Thoracic aorta (tissue), 2 donors: ENCODE data around the gene CACNA2D2. TPM values are rescaled to one million over a fixed set of nuclear protein-coding genes. Genes with fewer than 3 reads are reported as not detected.

ENCODE experiments used
- ATAC-seq: fragments of 150-250 bp; one replicate; pipeline ENCODE4 v1.8.0; 2017; ENCODE audit warnings: low read depth; ENCODE audit not compliant: insufficient number of reproducible peaks, low FRiP score
- DNase-seq: peaks from one replicate; pipeline ENCODE4 v3.0.0-alpha.2; 2020; ENCODE audit warnings: low spot score
- H3K27ac ChIP-seq, 2 donors: fragments of 200-600 bp; sonication (generic); 1 replicate in 1 of 2; 2 replicates in 1 of 2; pipeline ENCODE4 v1.5.1; 2016; ENCODE audit warnings: mild to moderate bottlenecking in 2 of 2, moderate library complexity in 2 of 2
- H3K27me3 ChIP-seq: fragments of 200-600 bp; sonication (generic); replicated peaks from 2 replicates; pipeline ENCODE4 v1.6.0; 2016; ENCODE audit warnings: mild to moderate bottlenecking; ENCODE audit not compliant: insufficient read depth
- H3K36me3 ChIP-seq: fragments of 200-600 bp; sonication (generic); one replicate; pipeline ENCODE4 v1.5.1; 2016
- H3K4me1 ChIP-seq, 2 donors: fragments of 200-600 bp; sonication (generic); 1 replicate in 1 of 2; 2 replicates in 1 of 2; pipeline versions ENCODE4 v1.5.1 to v1.6.0; 2016; ENCODE audit warnings: low read depth in 2 of 2, mild to moderate bottlenecking in 1 of 2; ENCODE audit not compliant: control insufficient read depth in 1 of 2
- H3K4me3 ChIP-seq: fragments of 200-600 bp; sonication (generic); 2 replicates; pipeline ENCODE4 v1.5.1; 2016; ENCODE audit warnings: mild to moderate bottlenecking
- H3K9me3 ChIP-seq: fragments of 200-600 bp; sonication (generic); 2 replicates; pipeline ENCODE4 v1.5.1; 2016
- total RNA-seq, 2 donors: library from RNA; depleted of rRNA; stranded (reverse); fragments of >200 nt; gene quantifications; one replicate each; pipeline versions ENCODE4 v1.1.0 to v1.2.3, GENCODE V29; 2016
- TF ChIP-seq, protein P1 (sequence below): fragments of 200-600 bp; sonication (generic); IDR thresholded peaks from one replicate; pipeline ENCODE4 v1.5.1; 2019; ENCODE audit warnings: antibody characterized with exemption

CACNA2D2 gene
- total RNA-seq, 2 donors from 2014 or later = 2.3 to 4.2 TPM

DNA sequence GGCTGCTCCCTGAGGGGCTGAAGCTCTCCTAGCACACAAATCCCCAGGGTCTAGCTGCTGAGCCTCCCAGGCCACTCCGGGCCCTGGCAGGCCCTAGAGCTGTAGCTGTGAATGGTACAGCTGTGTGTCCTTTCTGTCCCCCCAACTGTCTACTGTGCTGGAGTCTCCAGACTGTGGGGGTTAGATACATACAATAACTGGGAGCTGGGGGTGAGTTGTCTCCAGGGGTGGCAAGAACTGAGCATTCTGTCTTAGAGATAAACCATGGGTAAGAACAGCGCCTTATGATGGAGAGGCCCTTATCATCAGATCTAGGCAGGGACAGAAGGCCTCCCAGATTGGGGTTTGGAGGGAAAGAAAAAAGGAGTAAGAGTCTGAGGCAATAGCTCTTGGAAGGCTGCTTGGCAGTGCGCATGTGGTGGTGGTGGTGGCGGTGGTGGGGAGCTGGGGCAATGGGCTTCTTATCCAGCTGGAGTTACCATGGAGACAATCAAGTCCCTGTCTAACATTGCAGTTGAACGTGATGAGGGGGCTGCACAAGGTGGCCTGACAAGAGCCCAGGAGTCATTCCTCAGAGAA is 149.2 kb downstream of the CACNA2D2 start:
- DNase-seq = no peak
- ATAC-seq = no peak
- TF ChIP-seq, protein P1, sequence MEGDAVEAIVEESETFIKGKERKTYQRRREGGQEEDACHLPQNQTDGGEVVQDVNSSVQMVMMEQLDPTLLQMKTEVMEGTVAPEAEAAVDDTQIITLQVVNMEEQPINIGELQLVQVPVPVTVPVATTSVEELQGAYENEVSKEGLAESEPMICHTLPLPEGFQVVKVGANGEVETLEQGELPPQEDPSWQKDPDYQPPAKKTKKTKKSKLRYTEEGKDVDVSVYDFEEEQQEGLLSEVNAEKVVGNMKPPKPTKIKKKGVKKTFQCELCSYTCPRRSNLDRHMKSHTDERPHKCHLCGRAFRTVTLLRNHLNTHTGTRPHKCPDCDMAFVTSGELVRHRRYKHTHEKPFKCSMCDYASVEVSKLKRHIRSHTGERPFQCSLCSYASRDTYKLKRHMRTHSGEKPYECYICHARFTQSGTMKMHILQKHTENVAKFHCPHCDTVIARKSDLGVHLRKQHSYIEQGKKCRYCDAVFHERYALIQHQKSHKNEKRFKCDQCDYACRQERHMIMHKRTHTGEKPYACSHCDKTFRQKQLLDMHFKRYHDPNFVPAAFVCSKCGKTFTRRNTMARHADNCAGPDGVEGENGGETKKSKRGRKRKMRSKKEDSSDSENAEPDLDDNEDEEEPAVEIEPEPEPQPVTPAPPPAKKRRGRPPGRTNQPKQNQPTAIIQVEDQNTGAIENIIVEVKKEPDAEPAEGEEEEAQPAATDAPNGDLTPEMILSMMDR = no peak
- peaks cover 38% of the 10 kb centered on the region for H3K36me3 ChIP-seq
- no peak overlapping the region for H3K4me3 ChIP-seq
- H3K27ac ChIP-seq = no peak overlapping the region
- H3K4me1 ChIP-seq = peaks cover 45 to 62% of the 10 kb centered on the region in 2 donors
- H3K27me3 ChIP-seq = no peaks in the 10 kb centered on the region
- no peaks in the 10 kb centered on the region for H3K9me3 ChIP-seq

DNA sequence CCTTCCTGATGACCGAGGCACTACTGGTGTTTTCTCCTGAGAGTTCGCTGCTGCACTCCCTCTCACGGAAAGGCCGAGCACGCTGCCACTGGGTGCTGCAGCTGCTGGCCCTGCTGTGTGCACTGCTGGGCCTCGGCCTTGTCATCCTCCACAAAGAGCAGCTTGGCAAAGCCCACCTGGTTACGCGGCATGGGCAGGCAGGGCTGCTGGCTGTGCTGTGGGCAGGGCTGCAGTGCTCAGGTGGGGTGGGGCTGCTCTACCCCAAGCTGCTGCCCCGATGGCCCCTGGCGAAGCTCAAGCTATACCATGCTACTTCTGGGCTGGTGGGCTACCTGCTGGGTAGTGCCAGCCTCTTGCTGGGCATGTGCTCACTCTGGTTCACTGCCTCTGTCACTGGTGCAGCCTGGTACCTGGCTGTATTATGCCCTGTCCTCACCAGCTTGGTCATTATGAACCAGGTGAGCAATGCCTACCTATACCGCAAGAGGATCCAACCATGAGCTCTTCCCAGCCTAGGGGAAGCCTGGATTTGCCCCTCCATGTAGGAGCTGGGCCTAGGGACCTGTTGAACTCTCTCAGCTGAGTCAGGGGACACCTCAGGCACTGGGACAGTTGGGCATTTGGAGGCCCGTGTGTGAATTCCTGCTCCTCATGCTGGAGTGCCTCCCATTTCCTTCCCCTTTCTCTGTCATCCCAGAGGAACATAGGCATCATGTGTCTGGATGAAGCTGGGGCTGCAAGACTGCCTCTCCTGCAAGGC is 150.0 kb downstream of the CACNA2D2 start:
- H3K4me1 ChIP-seq = peaks cover 42 to 68% of the 10 kb centered on the region in 2 donors
- no peaks in the 10 kb centered on the region for H3K27me3 ChIP-seq
- H3K27ac ChIP-seq = no peak overlapping the region
- H3K4me3 ChIP-seq = no peak overlapping the region
- no peak for ATAC-seq
- peaks cover 38% of the 10 kb centered on the region for H3K36me3 ChIP-seq
- no peaks in the 10 kb centered on the region for H3K9me3 ChIP-seq
- TF ChIP-seq, protein P1 = no peak
- DNase-seq = no peak

DNA sequence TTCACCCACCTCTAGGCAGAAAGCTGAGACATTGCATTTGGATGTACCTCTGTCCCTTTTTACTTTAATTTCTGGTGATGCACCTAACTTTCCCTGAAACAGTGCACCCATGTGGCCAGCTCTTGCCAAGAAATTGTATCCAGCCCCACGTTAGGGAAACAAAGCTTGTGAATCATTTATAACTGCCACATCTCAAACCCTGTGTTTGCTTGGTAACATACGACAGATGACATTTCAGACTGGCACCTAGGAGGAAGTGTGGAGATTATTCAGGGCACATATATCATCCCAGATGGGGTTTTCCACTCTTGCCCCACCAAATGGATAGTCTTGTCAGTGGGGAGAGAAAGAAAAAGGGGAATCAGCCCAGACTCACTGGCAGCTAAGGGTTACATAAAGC is 150.7 kb downstream of the CACNA2D2 start:
- Histone ChIP-seq H3K4me3 (no peak overlapping the region), H3K36me3 (peaks cover 43% of the 10 kb centered on the region)

DNA sequence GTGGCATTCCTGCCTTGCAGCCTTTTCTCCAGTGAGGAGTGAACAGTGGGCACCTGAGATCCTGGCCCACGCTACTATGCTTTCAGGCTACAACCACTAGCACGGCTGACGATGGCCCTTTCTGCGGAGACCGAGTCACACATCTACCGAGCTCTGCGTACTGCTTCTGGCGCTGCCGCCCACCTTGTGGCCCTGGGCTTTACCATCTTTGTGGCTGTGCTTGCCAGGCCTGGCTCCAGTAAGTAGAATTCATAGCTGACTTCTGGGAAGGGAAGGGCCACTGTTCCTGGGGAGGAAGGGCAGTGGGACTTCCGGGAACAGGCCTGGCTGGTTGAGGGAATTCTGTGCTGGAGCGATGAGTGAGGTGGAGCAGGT is 152.1 kb downstream of the CACNA2D2 start:
- H3K36me3 ChIP-seq = peaks cover 40% of the 10 kb centered on the region
- peaks cover 21 to 47% of the 10 kb centered on the region in 2 donors for H3K4me1 ChIP-seq
- H3K27ac ChIP-seq = peak overlapping the region; percentile 83 to 91
- H3K27me3 ChIP-seq = no peaks in the 10 kb centered on the region
- TF ChIP-seq, protein P1 = no peak
- H3K9me3 ChIP-seq = no peaks in the 10 kb centered on the region
- peak overlapping the region; percentile 79 for H3K4me3 ChIP-seq
- ATAC-seq = no peak
- no peak for DNase-seq

More for the DNA sequence above, 150.7 kb downstream of the CACNA2D2 start:
- Histone ChIP-seq H3K4me1 (peaks cover 36 to 62% of the 10 kb centered on the region in 2 donors), H3K27me3 (no peaks in the 10 kb centered on the region), H3K9me3 (no peaks in the 10 kb centered on the region), H3K27ac (no peak overlapping the region)
- TF ChIP-seq, protein P1 = no peak
- no peak for ATAC-seq
- no peak for DNase-seq

DNA sequence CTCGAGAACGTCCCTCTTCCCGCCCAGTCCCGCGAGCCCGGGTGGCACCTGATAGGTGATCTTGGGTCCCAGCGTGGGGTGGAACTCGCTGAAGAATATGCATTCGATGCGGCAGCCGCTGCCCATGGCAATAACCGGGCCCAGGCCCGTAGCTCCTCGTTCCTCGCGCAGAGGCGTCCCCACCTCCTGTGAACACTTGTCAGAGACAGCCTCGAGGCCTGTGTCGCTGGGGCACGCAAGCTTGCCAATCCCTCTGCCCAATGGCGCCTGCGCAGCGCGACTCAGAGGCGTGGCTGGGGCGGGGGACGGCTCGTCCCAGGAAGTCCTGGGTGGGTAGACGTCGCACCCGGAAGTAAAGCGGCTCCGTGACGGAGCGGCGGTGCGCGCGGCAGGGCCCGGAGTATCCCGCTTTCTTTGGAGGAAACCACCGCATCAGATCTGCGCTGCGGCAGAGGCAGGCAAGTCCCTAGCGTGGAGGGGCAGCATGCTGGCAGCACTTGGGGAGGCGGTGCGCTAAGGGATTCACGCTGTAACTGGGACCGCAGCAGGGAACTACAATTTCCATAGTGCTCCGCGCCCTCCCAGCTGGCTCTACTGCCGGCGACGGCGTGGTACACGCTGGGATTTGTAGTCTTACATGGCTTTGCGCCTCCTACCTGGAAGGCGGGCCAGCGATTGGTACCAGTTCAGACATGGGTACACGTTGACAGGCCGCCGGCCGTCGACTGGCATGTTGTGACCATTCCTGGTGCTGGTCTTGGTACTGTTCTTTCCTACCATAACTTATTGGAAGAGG is 152.7 kb downstream of the CACNA2D2 start, which contains the start of the genes CYB561D2 and NPRL2:
CYB561D2 (plus strand) TSS at position 336 of the 796 bp plus-strand sequence. CDS start 572 bp downstream, outside the sequence.
NPRL2 (minus strand) TSS at position 249 of the 796 bp plus-strand sequence; CDS start at position 126, 123 bp downstream.
- Histone ChIP-seq H3K4me3 (peak within 1 kb of the TSS; percentile 79), H3K4me1 (peaks cover 15 to 46% of the 10 kb centered on the region in 2 donors), H3K36me3 (peaks cover 37% of the 10 kb centered on the region), H3K9me3 (no peaks in the 10 kb centered on the region), H3K27me3 (no peaks in the 10 kb centered on the region), H3K27ac (peak within 1 kb of the TSS; percentile 83 to 91)
- ATAC-seq (peak; percentile 77), DNase-seq (peak; percentile 87)
- TF ChIP-seq, protein P1 = no peak
